Measurements from ENCODE around the gene RUFY1. TPM values are rescaled to one million over a fixed set of nuclear protein-coding genes. Genes with fewer than 3 reads are reported as not detected.
"Not testable (repeated sequence)": the region's sequence is repeated elsewhere in the genome, so short reads cannot be mapped to it uniquely, and the experiment has no call there.

Gene RUFY1
- 10 to 100 TPM; 43.0 to 48.9 TPM for total RNA-seq

DNA sequence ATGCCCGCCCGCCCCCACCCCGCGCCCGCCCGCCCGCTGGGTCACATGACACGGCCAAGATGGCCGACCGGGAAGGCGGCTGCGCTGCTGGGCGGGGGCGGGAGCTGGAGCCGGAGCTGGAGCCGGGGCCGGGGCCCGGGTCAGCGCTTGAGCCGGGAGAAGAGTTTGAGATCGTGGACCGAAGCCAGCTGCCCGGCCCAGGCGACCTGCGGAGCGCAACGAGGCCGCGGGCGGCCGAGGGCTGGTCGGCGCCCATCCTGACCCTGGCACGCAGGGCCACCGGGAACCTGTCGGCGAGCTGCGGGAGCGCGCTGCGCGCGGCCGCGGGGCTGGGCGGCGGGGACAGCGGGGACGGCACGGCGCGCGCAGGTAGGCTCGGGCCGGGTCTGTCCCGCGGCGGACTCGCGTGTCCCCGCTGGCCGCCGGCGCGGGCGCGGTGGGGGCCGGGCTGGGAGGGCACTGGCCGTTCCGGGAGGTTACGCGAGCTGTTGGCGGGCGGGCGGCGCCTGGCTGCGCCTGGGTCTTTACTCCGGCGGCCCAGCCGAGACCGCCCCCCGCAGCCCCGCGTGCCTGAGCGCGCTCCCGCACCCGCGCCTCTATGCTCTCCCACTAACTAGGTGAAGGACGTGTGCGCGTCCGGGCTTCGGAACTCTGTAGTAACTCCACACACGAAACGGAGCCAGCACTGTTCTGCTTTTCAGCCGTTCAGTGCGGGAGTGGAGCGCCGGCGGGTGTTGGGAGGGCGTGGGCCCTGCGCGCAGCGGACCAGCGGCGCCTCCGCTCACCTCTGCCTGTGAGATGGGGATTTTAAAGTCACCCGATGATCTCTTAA lies at the start of gene RUFY1:
RUFY1 (plus strand) TSS at position 44 of the 832 bp plus-strand sequence; CDS start at position 60, 16 bp downstream.
- H3K4me1 Mint-ChIP-seq: peaks cover 21% of the 10 kb centered on the region
- peak within 1 kb of the TSS; percentile 98 for H3K4me3 Mint-ChIP-seq
- peaks cover 6% of the 10 kb centered on the region for H3K36me3 Mint-ChIP-seq
- POLR2A ChIA-PET: interaction anchor here (0.8 to 2.7 kb wide), 15 partner anchors 9 to 1346 kb away, joined by 3 to 32 read pairs (median 6); partner anchors contain the start of genes HNRNPAB, HNRNPH1 and MAML1
- H3K9me3 Mint-ChIP-seq: no peaks in the 10 kb centered on the region
- peak; percentile 96 for DNase-seq
- H3K27me3 Mint-ChIP-seq: no peaks in the 10 kb centered on the region
- peak; percentile 90 for ATAC-seq (ENCODE audit: low read depth)
- peak within 1 kb of the TSS; percentile 98 for H3K27ac Mint-ChIP-seq

DNA sequence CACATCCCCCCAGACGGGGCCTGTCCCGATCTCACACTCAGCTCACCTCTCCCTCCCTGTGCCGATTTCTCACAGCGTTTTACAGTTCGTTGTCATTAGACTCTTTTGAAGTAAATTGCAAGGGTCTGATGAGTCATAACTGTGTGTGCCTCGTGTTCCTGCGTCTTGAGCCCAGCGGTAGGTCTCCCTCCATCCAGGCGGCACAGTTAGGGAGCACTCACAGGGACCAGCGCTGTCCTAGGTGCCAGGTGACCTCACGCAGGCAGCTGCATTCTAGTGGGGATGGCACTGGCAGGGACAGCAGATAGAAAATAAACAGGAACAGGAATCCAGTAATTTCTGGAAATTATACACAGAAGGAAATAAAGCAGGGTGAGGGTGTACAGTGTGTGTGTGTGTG lies 48.4 kb upstream of the RUFY1 start:
- H3K27ac Mint-ChIP-seq; ATAC-seq (ENCODE audit: low read depth); H3K4me1 Mint-ChIP-seq; H3K4me3 Mint-ChIP-seq; H3K36me3 Mint-ChIP-seq; POLR2A ChIA-PET; DNase-seq; H3K9me3 Mint-ChIP-seq; H3K27me3 Mint-ChIP-seq: not testable (repeated sequence)

DNA sequence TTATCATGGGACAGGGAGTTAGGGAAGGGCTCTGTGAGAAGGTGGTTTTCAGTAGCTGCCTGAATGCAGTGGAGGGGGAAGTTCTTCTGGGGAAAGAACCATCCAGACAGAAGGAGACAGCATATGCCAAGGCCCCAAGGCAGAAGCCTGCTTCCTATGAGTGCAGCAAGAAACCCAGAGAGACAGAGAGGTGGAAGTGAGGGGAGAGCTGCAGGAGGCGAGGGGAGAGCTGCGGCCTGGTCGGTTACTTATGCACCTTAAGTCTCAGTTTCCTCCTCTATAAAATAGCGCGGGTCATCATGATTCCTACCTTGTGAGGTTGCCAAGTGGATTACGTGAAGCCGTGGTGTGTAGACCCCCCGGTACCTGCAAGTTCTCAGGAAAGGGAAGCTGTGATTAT lies 47.9 kb upstream of the RUFY1 start:
- POLR2A ChIA-PET; ATAC-seq (ENCODE audit: low read depth); H3K4me3 Mint-ChIP-seq; DNase-seq; H3K36me3 Mint-ChIP-seq; H3K27me3 Mint-ChIP-seq; H3K9me3 Mint-ChIP-seq; H3K4me1 Mint-ChIP-seq; H3K27ac Mint-ChIP-seq: not testable (repeated sequence)

DNA sequence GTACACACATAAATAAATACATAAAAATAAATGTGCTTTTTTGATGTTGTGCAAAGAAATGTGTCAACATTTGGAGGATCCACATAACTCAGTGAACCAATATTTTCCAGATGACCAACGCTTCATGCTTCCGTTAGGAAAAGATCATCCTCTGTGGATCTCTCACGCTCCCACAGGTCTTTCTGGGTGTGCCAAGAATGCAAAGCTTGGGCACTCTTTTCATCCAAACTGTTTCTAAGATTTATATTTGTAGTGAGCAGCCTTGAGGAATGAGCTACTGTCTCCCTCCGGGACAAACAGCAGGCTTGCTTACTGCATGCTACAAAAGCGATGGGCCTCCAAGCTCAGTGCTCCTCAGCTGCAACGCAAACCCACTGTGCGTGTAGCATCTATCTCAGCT lies 46.2 kb upstream of the RUFY1 start:
- ATAC-seq (ENCODE audit: low read depth) (no peak), DNase-seq (no peak)
- POLR2A ChIA-PET: no interaction called here
- peaks cover 3% of the 10 kb centered on the region for H3K27me3 Mint-ChIP-seq
- H3K4me3 Mint-ChIP-seq: no peak overlapping the region
- H3K4me1 Mint-ChIP-seq: peaks cover 3% of the 10 kb centered on the region
- H3K36me3 Mint-ChIP-seq: no peaks in the 10 kb centered on the region
- no peak overlapping the region for H3K27ac Mint-ChIP-seq
- H3K9me3 Mint-ChIP-seq: no peaks in the 10 kb centered on the region

- DNase-seq: no peak
- Mint-ChIP-seq H3K36me3 (no peaks in the 10 kb centered on the region), H3K27me3 (peaks cover 4% of the 10 kb centered on the region), H3K27ac (no peak overlapping the region), H3K9me3 (no peaks in the 10 kb centered on the region), H3K4me3 (no peak overlapping the region), H3K4me1 (peaks cover 5% of the 10 kb centered on the region)
- no peak for ATAC-seq (ENCODE audit: low read depth)
- POLR2A ChIA-PET: no interaction called here
Observed at GRCh38 chr5:179504600-179505396, 45.6 kb upstream of the RUFY1 start.

GRCh38 chr5:179505636-179506261 lies 44.6 kb upstream of the RUFY1 start:
- DNase-seq (no peak), ATAC-seq (ENCODE audit: low read depth) (no peak)
- Mint-ChIP-seq H3K4me3 (no peak overlapping the region), H3K4me1 (peaks cover 5% of the 10 kb centered on the region), H3K27ac (no peak overlapping the region), H3K9me3 (no peaks in the 10 kb centered on the region), H3K36me3 (no peaks in the 10 kb centered on the region), H3K27me3 (peaks cover 5% of the 10 kb centered on the region)
- POLR2A ChIA-PET: no interaction called here

- ATAC-seq (ENCODE audit: low read depth): no peak
Observed at GRCh38 chr5:179509239-179509638, 41.1 kb upstream of the RUFY1 start.

GRCh38 chr5:179509845-179510244 lies 40.5 kb upstream of the RUFY1 start:
- Mint-ChIP-seq H3K27ac (no peak overlapping the region), H3K4me3 (no peak overlapping the region), H3K27me3 (peaks cover 5% of the 10 kb centered on the region), H3K9me3 (no peaks in the 10 kb centered on the region), H3K4me1 (peaks cover 5% of the 10 kb centered on the region), H3K36me3 (no peaks in the 10 kb centered on the region)
- DNase-seq (no peak), ATAC-seq (ENCODE audit: low read depth) (no peak)
- POLR2A ChIA-PET: no interaction called here

More at GRCh38 chr5:179509239-179509638, 41.1 kb upstream of the RUFY1 start:
- Mint-ChIP-seq H3K4me3 (no peak overlapping the region), H3K36me3 (no peaks in the 10 kb centered on the region), H3K27me3 (peaks cover 5% of the 10 kb centered on the region), H3K27ac (no peak overlapping the region), H3K9me3 (no peaks in the 10 kb centered on the region), H3K4me1 (peaks cover 5% of the 10 kb centered on the region)
- POLR2A ChIA-PET: no interaction called here
- no peak for DNase-seq

GRCh38 chr5:179512452-179513000 lies 37.8 kb upstream of the RUFY1 start:
- peaks cover 5% of the 10 kb centered on the region for H3K4me1 Mint-ChIP-seq
- no peaks in the 10 kb centered on the region for H3K9me3 Mint-ChIP-seq
- peaks cover 5% of the 10 kb centered on the region for H3K27me3 Mint-ChIP-seq
- no peak for ATAC-seq (ENCODE audit: low read depth)
- H3K4me3 Mint-ChIP-seq: no peak overlapping the region
- no peak for DNase-seq
- POLR2A ChIA-PET: no interaction called here
- no peak overlapping the region for H3K27ac Mint-ChIP-seq
- H3K36me3 Mint-ChIP-seq: no peaks in the 10 kb centered on the region

DNA sequence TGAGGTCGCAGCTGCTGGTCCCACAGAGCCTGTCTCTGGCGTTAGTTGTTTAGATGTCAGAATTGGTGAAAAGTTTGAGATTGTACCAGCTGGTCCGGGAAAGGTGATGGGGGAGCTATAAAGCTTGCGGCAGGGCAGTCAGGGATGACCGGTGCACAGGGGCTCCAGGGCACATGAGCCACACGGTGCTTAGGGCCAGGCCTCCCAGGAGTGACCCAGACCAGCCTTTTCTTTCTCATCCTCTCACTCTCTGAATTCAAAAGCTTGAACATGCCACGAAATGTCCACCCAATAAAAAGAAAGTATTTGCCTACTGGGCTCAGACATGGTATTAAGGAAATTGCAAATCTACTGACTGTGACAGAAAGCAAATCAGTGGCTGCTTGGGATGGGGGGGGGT lies 34.9 kb upstream of the RUFY1 start:
- POLR2A ChIA-PET, H3K27me3 Mint-ChIP-seq, H3K9me3 Mint-ChIP-seq: not testable (repeated sequence)

GRCh38 chr5:179516221-179516620 lies 34.1 kb upstream of the RUFY1 start:
- POLR2A ChIA-PET: no interaction called here
- H3K27ac Mint-ChIP-seq: no peak overlapping the region
- DNase-seq (no peak), ATAC-seq (ENCODE audit: low read depth) (no peak)
- no peaks in the 10 kb centered on the region for H3K4me1 Mint-ChIP-seq
- no peak overlapping the region for H3K4me3 Mint-ChIP-seq
- no peaks in the 10 kb centered on the region for H3K36me3 Mint-ChIP-seq
- no peaks in the 10 kb centered on the region for H3K9me3 Mint-ChIP-seq
- peaks cover 4% of the 10 kb centered on the region for H3K27me3 Mint-ChIP-seq

More for the DNA sequence above, 34.9 kb upstream of the RUFY1 start:
- H3K27ac Mint-ChIP-seq; H3K4me1 Mint-ChIP-seq; ATAC-seq (ENCODE audit: low read depth); H3K36me3 Mint-ChIP-seq; H3K4me3 Mint-ChIP-seq; DNase-seq: not testable (repeated sequence)

GRCh38 chr5:179517746-179518145 lies 32.6 kb upstream of the RUFY1 start:
- H3K4me3 Mint-ChIP-seq; DNase-seq; POLR2A ChIA-PET; H3K36me3 Mint-ChIP-seq; H3K27me3 Mint-ChIP-seq; H3K27ac Mint-ChIP-seq; H3K9me3 Mint-ChIP-seq; H3K4me1 Mint-ChIP-seq; ATAC-seq (ENCODE audit: low read depth): not testable (repeated sequence)

- H3K9me3 Mint-ChIP-seq; DNase-seq; POLR2A ChIA-PET; H3K27ac Mint-ChIP-seq; H3K27me3 Mint-ChIP-seq; H3K4me3 Mint-ChIP-seq; H3K36me3 Mint-ChIP-seq; H3K4me1 Mint-ChIP-seq; ATAC-seq (ENCODE audit: low read depth): not testable (repeated sequence)
Observed at GRCh38 chr5:179518369-179518768, 32.0 kb upstream of the RUFY1 start.
